ENCODE data around the gene CRYBB2.
A peak's percentile ranks its signal among the peaks of the same experiment; 100 is the strongest.
"Not testable (repeated sequence)": the region's sequence is repeated elsewhere in the genome, so short reads cannot be mapped to it uniquely, and the experiment has no call there.

The CRYBB2 gene

DNA sequence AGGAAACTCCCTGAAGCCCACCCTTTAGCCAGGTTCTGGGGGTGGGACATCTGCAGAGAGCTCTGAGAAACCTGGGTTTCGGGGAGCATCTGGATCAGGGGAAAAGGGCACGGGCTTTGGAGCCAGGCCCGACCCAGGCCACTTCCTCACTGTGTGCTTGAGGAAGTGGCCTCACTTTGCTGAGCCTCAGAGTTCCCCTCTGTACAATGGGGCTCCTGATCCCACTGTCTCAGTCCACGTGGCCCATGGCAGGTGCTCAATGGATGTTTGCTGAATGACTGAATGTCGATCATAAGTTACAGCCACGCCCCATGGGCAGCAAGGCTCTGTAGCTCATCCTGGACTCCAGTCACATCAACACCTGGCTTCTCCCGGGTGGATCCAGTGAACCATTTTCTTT is 18.5 kb upstream of the CRYBB2 start:
- DNase-seq, result no peak

DNA sequence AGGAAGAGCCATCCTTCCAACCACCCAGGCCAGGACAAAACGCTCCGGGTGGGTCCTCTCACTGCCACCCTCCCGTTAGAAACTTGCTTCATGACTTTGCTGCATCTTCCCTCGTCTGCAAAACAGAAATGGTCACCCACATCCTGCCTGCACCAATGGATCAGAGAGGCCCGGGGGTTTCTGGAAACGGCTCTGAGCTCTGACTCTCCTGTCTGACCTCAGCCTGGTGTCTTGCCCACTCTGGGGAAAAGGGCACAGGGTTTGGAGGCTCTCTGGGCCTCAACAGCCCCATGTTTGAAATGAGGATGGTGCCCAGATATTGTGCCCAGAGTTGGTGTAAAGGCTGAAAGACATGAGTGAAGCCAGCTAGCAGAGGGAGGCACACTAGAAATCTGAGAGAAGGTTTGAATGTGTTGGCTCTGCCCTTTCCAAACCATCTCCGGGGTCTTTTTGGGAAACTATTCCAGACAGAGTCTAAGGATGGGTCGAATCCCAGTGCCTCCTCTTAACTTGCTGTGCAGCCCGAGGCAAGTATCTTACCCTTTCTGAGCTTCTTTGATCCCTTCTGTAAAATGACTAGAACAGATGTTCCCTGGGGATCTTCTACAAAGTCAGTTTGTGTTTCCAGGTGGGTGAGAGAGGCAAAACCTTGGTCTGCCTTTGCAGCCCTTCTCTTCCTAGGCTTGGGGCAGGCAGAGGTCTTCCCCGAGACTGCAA is 17.7 kb upstream of the CRYBB2 start:
- no peak for DNase-seq

DNA sequence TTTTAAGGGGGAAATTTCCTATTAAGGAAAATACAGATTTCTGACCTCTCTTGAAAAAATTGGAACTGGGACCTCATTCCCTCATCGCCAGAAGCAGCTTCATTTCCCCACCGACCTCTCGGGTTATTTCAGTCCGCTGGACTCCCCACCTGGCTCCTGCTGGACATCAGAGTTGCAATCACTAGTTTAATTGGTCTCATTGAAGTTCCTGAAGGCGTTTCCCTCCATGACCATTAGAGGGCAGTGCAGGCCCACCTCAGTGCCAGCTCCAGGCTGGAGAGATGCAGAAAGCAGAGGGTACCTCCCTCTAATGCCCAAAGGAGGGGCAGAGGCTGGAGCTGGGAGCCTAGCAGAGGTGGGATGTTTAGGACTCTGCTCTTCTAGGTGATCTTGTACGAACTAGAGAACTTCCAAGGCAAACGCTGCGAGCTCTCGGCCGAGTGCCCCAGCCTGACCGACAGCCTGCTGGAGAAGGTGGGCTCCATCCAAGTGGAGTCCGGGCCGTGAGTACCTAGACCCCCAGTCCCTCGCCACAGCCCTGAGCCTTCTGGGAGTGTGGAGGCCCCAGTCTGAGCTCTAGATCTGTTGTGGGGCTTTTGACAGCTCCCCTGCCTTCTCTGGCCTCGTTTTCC is 17.0 kb upstream of the CRYBB2 start:
- DNase-seq, result peak; percentile 37

DNA sequence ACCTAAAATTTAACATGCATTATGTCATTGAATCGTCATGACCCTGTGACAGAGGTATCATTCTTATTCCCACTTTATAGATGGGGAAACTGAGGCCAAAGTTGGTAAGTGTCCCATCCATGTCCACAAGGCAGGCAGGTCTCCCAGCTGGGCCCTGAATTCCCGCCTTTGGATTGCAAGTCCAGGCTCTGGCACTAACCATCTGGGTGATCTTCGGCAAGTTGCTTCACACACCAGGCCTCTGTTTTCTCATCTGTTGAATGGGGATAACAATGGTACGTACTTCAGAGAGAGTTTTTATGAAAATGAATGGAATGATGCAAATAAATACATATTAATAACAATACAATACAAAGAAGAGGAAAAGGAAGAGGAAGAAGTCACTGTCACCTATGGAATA is 16.4 kb upstream of the CRYBB2 start:
- no peak for DNase-seq

DNA sequence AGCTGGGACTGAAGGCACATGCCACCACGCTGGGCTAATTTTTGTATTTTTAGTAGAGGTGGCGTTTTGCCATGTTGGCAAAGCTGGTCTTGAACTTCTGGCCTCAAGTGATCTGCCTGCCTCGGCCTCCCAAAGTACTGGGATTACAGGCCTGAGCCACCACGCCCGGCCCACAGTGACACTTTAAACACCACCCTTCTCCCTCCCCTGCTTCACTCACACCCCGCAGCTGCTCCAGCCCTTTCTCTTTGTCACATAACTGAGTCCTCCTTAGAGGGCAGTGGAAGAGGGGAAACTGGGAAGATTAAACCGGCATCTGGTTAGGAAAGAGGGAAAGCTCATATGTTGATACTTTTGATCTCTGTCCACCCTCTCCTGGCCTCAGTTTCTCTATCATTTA is 14.9 kb upstream of the CRYBB2 start:
- not testable (repeated sequence) for DNase-seq

- DNase-seq, result no peak
Observed at GRCh38 chr22:25205847-25206246, 13.6 kb upstream of the CRYBB2 start.

GRCh38 chr22:25206998-25207397 is 12.4 kb upstream of the CRYBB2 start:
- no peak for DNase-seq

GRCh38 chr22:25207553-25208157 is 11.8 kb upstream of the CRYBB2 start:
- no peak for DNase-seq

DNA sequence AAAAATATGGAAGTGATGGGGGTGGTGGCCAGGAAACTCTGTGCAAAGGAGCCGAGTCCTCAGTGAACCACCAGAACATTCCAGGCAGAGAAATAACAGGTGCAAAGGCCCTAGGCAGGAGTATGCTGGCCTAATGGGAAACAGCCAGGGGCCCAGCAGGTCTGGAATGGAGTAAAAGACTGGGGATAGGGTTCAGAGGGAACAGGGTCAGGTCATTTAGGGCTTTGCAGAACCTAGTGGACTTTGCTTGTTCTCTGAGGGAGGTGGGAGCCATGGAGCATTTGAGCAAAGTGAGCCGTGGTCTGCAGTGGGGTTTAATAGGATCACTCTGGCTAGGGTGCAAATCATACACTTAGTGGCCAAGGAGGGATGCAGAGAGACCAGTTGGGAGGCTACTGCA is 11.1 kb upstream of the CRYBB2 start:
- DNase-seq, result no peak

- DNase-seq, result no peak
Observed at GRCh38 chr22:25208743-25209505, 10.5 kb upstream of the CRYBB2 start.

- no peak for DNase-seq
Observed at GRCh38 chr22:25210793-25211192, 8.6 kb upstream of the CRYBB2 start.

DNA sequence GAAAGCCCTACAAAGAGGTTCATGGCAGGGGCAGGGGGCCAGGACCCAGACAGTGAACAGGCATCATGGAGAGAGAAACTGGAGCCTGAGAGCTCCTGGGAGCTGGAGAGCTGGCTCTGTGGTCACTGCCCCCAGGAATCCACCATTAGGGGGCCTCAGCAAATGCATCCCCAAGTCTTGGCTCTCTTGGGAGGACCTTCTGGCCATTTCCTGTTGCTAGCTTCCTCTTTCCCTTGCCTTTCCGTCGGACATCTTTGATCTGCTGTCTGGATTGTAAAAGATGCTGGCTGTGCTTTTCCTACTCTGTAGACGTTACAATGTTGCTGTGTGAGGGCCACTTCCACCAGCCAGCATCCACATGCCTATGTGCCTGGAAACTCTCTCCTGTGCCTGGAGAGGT is 7.1 kb upstream of the CRYBB2 start:
- DNase-seq, result no peak

DNA sequence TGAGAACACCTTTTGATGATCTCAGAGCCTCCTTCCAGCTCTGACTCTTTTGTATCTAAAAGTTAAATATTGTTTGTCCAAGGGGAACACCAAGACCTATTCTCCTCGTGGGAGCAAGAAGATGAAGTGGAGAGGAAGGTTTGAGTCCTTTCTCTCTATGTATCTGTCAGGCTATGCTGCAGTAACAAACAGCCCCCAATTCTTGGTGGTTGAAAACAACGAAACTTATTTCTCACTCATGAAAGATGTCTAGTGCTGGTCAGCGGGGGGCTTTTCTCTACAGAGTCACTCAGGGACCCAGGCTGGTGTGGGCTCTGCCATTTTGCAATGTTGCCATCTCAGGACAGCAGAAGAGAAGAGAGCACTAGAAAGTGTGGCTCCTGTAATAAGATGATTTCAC is 6.2 kb upstream of the CRYBB2 start:
- DNase-seq, result no peak

DNA sequence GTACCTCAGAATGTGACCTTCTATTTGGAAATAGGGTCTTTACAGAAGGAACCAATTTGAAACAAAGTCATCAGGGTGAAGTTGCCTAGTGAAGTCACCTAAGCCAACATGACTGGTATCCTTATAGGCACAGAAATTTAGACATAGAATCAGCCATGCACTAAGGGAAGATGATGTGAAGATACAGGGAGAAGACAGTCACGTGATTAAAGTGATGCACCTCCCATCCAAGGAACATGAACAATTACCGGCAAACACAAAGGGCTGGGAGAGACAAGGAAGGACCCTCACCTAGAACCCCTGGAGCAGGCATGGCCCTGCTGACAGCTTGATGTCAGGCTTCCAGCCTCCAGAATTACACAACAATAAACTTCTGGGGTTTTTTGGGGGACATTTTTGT is 3.2 kb upstream of the CRYBB2 start:
- DNase-seq, result no peak

DNA sequence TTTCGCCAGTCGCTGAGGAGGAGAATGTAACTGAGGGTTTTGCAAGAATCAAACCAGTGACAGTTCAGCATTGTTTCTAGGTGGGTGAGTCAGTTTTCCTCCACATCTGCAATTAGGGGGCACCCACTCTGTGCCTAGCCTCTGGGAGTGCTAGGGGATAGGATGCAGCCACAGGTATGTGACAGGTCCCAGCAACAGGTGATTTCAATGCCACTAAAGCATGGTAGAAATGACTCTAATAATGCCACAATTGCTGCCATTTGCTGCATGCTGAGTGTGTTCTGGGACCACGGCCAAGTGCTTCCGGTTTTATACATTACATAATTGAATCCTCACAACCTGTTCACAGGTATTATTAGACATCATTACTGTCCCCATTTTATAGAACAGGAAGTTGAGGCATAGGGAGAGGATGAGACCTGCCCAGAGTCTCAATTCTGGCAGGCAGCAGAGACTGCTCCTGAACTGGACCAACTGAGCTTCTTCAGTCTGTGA is 556 bp downstream of the CRYBB2 start:
- no peak for DNase-seq

DNA sequence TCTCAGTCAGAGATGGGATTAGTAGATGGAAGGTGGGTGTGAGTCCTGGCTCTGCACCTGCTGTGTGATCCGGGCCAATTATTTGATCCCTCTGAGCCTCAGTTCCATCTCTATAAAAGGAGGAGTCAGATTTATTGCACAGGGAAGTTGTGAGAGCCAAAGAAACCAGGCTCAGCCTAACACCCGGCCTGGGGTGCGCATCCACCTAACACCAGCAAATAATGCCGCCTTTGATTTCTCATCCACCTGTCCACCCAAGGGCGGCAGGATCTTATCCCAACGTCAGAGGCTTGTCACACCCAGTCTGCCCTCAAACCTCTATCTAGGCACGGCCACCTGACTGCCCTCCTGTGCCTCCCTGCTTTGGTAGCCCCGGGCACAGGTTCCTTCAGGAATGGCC is 2.4 kb downstream of the CRYBB2 start:
- DNase-seq, result no peak

DNA sequence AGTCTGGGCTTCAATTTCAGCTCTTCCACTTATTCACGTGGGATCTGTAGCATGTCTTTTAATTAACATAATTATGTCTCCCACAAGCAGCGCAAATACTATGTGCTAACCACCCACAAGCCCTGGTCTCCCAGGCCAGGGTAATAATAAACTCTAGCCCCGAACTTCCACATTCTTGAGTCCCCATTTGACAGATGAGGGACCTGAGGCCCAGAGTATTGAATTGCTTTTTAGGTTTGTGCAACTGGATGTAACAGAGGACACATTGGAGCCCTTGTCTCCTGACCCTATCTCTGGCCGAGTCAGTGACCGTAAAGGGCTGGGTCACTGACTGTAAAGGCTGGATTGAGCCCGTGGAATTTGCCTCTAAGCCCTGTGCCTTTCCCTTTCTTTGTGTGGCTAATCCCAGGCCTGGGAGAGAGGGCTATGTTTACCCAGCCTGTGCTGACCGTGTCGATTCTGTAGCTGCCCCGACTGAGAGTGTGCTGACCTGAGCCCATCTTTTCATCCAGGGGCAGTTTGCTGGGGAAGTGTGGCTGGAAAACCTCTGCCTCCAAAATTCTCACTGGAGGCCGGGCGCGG is 3.9 kb downstream of the CRYBB2 start:
- no peak for DNase-seq

- DNase-seq, result no peak
Observed at GRCh38 chr22:25228822-25229221, 9.4 kb downstream of the CRYBB2 start.

DNA sequence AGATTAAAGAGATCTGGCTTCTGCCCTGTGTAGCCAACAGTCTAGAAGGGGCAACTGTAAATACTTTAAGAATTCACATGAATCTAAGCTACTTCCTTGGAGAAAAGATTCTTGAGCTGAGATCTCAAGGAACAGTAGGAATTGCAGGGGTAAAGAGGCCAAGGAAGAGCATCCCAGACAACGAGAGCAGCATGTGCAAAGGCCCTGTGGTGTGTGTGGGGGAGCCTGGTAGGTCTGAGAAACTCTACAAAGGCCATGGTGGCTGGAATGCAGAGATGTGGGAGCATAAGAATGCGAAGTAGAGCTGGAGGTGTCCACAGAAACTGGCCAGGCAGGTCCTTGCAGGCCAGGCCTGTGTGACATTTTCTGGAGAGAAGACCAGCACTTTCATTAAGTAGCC is 11.3 kb downstream of the CRYBB2 start:
- not testable (repeated sequence) for DNase-seq

- no peak for DNase-seq
Observed at GRCh38 chr22:25232301-25232700, 12.9 kb downstream of the CRYBB2 start.

GRCh38 chr22:25233706-25234105 is 14.3 kb downstream of the CRYBB2 start:
- DNase-seq, result not testable (repeated sequence)

DNA sequence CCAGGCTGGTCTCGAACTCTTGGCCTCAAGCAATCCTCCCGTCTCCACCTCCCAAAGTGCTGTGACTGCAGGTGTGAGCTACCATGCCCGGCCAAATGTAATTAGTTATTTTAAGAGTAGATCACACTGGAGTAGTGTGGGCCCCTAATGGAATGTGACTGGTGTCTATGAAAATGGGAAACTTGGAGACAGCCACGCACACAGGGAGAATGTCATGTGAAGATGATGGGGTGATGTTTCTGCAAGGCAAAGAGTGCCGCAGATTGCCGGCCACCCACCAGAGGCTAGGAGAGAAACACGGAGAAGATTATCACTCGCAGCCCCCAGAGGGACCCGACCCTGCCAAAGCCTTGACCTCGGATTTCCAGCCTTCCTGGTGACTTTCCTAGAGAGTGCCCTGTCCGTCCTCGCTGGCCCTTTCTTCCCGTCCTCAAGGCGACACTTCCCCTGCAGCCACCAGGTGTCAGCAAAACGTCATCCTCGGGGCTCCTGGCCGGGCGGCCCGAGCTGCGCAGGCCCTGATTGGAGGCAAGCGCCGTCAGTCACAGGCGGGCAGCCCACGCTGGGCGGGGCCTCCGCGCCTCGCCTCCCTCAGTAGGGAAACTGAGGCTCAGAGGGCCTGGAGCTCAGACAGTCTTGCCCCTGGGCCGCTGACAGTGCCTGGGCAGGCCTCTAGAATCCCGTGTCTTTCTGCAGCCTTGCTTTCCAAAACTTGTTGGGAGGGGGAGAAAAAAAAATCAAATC is 16.3 kb downstream of the CRYBB2 start:
- peak; percentile 12 for DNase-seq

Measured in HCEC 1CT (cell line).